ENCODE measurements around the gene NCAPD3. TPM values are rescaled to one million over a fixed set of nuclear protein-coding genes. Genes with fewer than 3 reads are reported as not detected.
"Not testable (repeated sequence)": the region's sequence is repeated elsewhere in the genome, so short reads cannot be mapped to it uniquely, and the experiment has no call there.

The NCAPD3 gene
- total RNA-seq, 2 donors from 2014 or later = 42.6 to 45.5 TPM

GRCh38 chr11:134200688-134201087 lies 23.1 kb downstream of the NCAPD3 start:
- no peak overlapping the region for H3K9ac ChIP-seq (ENCODE audit: extremely low read depth, low read length, poor library complexity, severe bottlenecking)
- H3K36me3 Mint-ChIP-seq (ENCODE audit: low read depth) = peaks cover 69% of the 10 kb centered on the region
- whole genome bisulfite sequencing, 2 experiments (ENCODE audit: insufficient coverage in 1 of 2, insufficient read length in 1 of 2) = 88 to 98% methylated on average over 2 to 6 of the region's 6 CpGs
- H3K4me3 Mint-ChIP-seq = no peak overlapping the region
- H3K9me3 Mint-ChIP-seq = no peaks in the 10 kb centered on the region
- H3K27me3 Mint-ChIP-seq (ENCODE audit: insufficient read depth) = no peaks in the 10 kb centered on the region
- peaks cover 62% of the 10 kb centered on the region for H3K36me3 ChIP-seq (ENCODE audit: control insufficient read depth, insufficient read depth, low read length)
- no peaks in the 10 kb centered on the region for H3K9me3 ChIP-seq (ENCODE audit: control insufficient read depth, low read length)
- no peak overlapping the region for H3K27ac ChIP-seq (ENCODE audit: low read depth, low read length)
- H3K4me1 Mint-ChIP-seq = peaks cover 28% of the 10 kb centered on the region
- no peak overlapping the region for H3K27ac Mint-ChIP-seq
- no peak for DNase-seq
- peaks cover 7% of the 10 kb centered on the region for H3K4me1 ChIP-seq (ENCODE audit: control insufficient read depth, insufficient read depth, low read length)
- H3K27me3 ChIP-seq (ENCODE audit: control insufficient read depth, insufficient read depth, low read length, poor library complexity, severe bottlenecking) = no peaks in the 10 kb centered on the region
- no peak for TF ChIP-seq CTCF (conservative IDR thresholded peaks at IDR 0.05)
- H3K4me3 ChIP-seq (ENCODE audit: low read length) = no peak overlapping the region

GRCh38 chr11:134199531-134199930 lies 24.2 kb downstream of the NCAPD3 start:
- H3K36me3 Mint-ChIP-seq (ENCODE audit: low read depth) = peaks cover 66% of the 10 kb centered on the region

GRCh38 chr11:134196756-134197155 lies 27.0 kb downstream of the NCAPD3 start:
- Histone ChIP-seq H3K27ac (ENCODE audit: low read depth, low read length) (no peak overlapping the region), H3K27me3 (ENCODE audit: control insufficient read depth, insufficient read depth, low read length, poor library complexity, severe bottlenecking) (no peaks in the 10 kb centered on the region), H3K9me3 (ENCODE audit: control insufficient read depth, low read length) (no peaks in the 10 kb centered on the region), H3K4me3 (ENCODE audit: low read length) (no peak overlapping the region), H3K4me1 (ENCODE audit: control insufficient read depth, insufficient read depth, low read length) (peaks cover 7% of the 10 kb centered on the region), H3K9ac (ENCODE audit: extremely low read depth, low read length, poor library complexity, severe bottlenecking) (no peak overlapping the region), H3K36me3 (ENCODE audit: control insufficient read depth, insufficient read depth, low read length) (peaks cover 58% of the 10 kb centered on the region)
- Mint-ChIP-seq H3K9me3 (no peaks in the 10 kb centered on the region), H3K27ac (no peak overlapping the region), H3K4me3 (no peak overlapping the region), H3K4me1 (peaks cover 28% of the 10 kb centered on the region), H3K36me3 (ENCODE audit: low read depth) (peaks cover 60% of the 10 kb centered on the region), H3K27me3 (ENCODE audit: insufficient read depth) (no peaks in the 10 kb centered on the region)
- TF ChIP-seq CTCF (conservative IDR thresholded peaks at IDR 0.05) = no peak
- no peak for DNase-seq
- 96 to 100% methylated on average over 1 to 4 of the region's 4 CpGs for WGBS, 2 experiments (ENCODE audit: insufficient coverage in 1 of 2, insufficient read length in 1 of 2)

More at GRCh38 chr11:134199531-134199930, 24.2 kb downstream of the NCAPD3 start:
- Histone ChIP-seq H3K27ac (ENCODE audit: low read depth, low read length) (no peak overlapping the region), H3K9me3 (ENCODE audit: control insufficient read depth, low read length) (no peaks in the 10 kb centered on the region), H3K27me3 (ENCODE audit: control insufficient read depth, insufficient read depth, low read length, poor library complexity, severe bottlenecking) (no peaks in the 10 kb centered on the region), H3K9ac (ENCODE audit: extremely low read depth, low read length, poor library complexity, severe bottlenecking) (no peak overlapping the region), H3K36me3 (ENCODE audit: control insufficient read depth, insufficient read depth, low read length) (peaks cover 59% of the 10 kb centered on the region), H3K4me1 (ENCODE audit: control insufficient read depth, insufficient read depth, low read length) (peaks cover 7% of the 10 kb centered on the region), H3K4me3 (ENCODE audit: low read length) (no peak overlapping the region)
- no peak for DNase-seq
- 95 to 96% methylated on average over 4 to 6 of the region's 9 CpGs for WGBS, 2 experiments (ENCODE audit: insufficient coverage in 1 of 2, insufficient read length in 1 of 2)
- Mint-ChIP-seq H3K27me3 (ENCODE audit: insufficient read depth) (no peaks in the 10 kb centered on the region), H3K4me3 (no peak overlapping the region), H3K4me1 (peaks cover 28% of the 10 kb centered on the region), H3K27ac (no peak overlapping the region), H3K9me3 (no peaks in the 10 kb centered on the region)
- TF ChIP-seq CTCF (conservative IDR thresholded peaks at IDR 0.05) = no peak

GRCh38 chr11:134188092-134188491 lies 35.7 kb downstream of the NCAPD3 start:
- not testable (repeated sequence) for H3K4me3 ChIP-seq (ENCODE audit: low read length); H3K4me1 Mint-ChIP-seq; H3K27ac ChIP-seq (ENCODE audit: low read depth, low read length); H3K27me3 Mint-ChIP-seq (ENCODE audit: insufficient read depth); H3K9ac ChIP-seq (ENCODE audit: extremely low read depth, low read length, poor library complexity, severe bottlenecking); H3K27ac Mint-ChIP-seq; H3K4me1 ChIP-seq (ENCODE audit: control insufficient read depth, insufficient read depth, low read length); DNase-seq; H3K4me3 Mint-ChIP-seq; H3K27me3 ChIP-seq (ENCODE audit: control insufficient read depth, insufficient read depth, low read length, poor library complexity, severe bottlenecking)
- peaks cover 85% of the 10 kb centered on the region for H3K36me3 Mint-ChIP-seq (ENCODE audit: low read depth)
- 97 to 100% methylated on average over 1 to 8 of the region's 8 CpGs for WGBS, 2 experiments (ENCODE audit: insufficient coverage in 1 of 2, insufficient read length in 1 of 2)
- peaks cover 16% of the 10 kb centered on the region for H3K9me3 Mint-ChIP-seq
- Histone ChIP-seq H3K36me3 (ENCODE audit: control insufficient read depth, insufficient read depth, low read length) (peaks cover 81% of the 10 kb centered on the region), H3K9me3 (ENCODE audit: control insufficient read depth, low read length) (peaks cover 24% of the 10 kb centered on the region)
